ENCODE results near the gene ANGPTL3.

ANGPTL3 gene

DNA sequence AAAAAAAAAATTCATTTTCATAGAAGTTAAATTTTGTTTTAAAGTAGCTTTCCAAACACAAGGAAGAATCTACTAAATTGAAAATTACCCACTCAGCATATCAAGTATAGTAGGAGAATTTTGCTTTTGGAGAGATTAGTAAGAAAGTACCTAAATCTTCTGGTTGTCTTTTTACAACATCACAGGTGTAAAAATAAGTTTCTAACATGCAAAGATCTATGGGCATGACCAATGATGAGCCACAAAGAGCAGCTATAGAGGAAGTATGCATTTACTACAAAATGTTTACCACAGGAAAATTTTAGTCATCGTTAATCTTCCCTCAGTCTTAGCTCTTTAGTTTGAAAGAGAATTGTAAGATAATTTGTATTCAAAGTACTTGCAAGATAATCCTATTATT is 28.1 kb downstream of the ANGPTL3 start:
- H3K4me3 ChIP-seq (ENCODE audit: low read depth, low read length) = no peak overlapping the region

DNA sequence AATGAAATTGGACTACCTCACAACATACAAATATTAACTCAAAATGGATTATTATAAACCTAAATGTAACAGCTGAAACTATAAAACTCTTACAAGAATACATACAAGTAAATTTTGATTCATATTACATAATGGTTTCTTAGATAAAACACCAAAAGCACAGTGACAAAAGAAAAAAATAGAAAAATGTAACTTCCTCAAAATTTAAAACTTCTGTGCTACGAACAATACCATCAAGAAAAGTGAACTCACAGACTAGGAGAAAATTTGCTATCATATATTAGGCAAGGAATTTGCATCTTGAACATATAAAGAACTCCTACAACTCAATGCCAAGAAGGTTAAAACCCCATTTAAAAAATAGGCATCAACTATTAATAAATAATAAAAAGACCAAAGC is 31.2 kb downstream of the ANGPTL3 start:
- no peak overlapping the region for H3K4me3 ChIP-seq (ENCODE audit: low read depth, low read length)

DNA sequence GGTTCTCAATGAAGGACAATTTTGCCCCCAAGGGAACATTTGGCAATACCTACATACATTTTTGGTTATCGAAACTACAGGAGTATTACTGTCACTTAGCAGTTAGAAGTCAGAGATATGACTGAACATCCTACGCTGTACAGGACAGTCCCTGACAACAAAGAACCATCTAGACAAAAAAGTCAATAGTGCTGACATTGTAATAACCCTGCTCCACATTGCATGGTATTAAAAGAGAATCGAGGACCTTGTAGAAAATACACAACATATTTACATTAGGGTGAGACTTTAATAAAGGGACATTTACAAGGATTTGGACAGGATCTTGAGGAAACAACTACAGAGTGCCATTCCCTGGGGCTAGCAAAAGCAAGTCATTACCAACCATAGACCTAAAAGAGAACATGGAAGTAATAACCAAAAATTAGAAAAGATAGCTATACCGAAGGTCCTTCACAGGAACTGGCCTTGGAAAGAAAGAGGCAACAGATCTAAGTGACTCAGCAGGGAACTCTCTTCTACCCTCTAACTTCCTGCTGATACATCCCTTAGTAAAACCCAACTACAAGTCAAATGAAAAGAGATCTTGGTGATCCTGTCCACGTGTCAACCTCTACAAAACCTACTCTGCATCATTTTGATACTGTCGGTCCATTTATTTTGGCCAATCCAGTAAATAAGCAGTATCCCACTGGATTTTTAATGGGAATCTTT is 40.2 kb downstream of the ANGPTL3 start:
- H3K4me3 ChIP-seq (ENCODE audit: low read depth, low read length) = no peak overlapping the region

DNA sequence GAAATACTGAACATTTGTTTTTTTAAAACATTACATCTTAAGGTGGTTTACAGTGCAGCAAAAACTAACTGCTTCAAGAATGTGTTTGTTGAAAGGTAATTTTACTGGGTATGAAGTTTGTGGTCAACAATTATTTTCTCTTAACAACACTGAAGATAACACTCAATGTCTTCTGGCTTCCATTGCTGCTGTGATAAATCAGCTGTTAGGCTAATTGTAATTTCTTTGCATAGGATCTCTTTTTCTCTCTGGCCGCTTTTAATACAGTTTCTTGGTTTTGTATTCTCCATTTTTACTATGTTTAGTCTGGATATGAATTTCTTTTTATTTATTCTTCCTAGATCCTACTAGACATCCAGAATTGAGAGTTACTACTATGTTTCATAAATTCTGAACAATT is 46.0 kb downstream of the ANGPTL3 start:
- no peak overlapping the region for H3K4me3 ChIP-seq (ENCODE audit: low read depth, low read length)

DNA sequence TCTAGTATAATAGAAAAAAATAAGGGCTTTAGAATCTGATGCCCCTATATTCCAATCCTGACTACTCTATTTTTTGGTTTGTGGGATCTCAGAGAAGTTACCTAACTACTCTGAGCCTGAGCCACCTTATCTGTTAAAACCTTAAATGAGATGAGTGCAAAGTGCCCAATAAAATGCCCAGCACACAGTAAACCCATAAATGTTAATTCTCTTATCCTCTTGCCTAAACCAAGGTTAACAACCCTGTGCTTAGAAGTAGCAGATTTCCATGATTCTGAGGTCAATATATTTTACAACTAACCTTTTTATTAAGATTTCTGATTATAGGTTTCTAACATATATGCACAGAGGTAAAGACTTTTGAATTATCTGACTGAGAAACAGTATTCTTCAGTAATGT is 55.1 kb downstream of the ANGPTL3 start:
- no peak overlapping the region for H3K4me3 ChIP-seq (ENCODE audit: low read depth, low read length)

DNA sequence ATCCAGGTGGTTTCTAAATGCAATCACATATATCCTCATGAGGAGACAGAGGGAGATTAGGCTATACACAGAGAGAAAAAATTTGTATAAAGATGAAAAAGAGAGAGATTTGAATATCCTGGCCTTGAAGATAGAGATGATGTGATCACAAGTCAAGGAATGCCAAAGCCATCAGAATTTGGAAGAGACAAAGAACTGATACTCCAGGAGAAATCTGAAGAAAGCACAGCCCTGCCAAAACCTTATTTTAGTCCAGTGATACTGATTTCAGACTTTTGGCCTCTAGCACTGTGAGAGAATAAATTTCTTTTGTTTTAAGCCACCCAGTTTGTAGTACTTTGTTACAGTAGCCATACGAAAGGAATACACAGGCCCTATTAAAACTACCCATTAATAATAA is 57.4 kb downstream of the ANGPTL3 start:
- no peak overlapping the region for H3K4me3 ChIP-seq (ENCODE audit: low read depth, low read length)

All from iPS-11a (cell line).